Keratinocyte (primary cell): ENCODE measurements around the gene WDR89. TPM values are rescaled to one million over a fixed set of nuclear protein-coding genes. Genes with fewer than 3 reads are reported as not detected.

Source experiments
- DNase-seq: peaks from one replicate; pipeline ENCODE4 v3.0.0-alpha.2; 2011; ENCODE audit warnings: low read depth, missing footprints, low spot score
- FAIRE-seq: peaks from 2 replicates; lab custom pipeline; 2011; peaks lifted over from hg19 to GRCh38; lab: Jason Lieb, UNC
- H2AFZ ChIP-seq: 2 replicates; pipeline ENCODE4 v1.6.0; 2012; ENCODE audit warnings: low read length, control low read depth, inconsistent platforms; ENCODE audit not compliant: control insufficient read depth
- H3K27ac ChIP-seq: 2 replicates; pipeline ENCODE4 v1.5.1; 2011; ENCODE audit warnings: low read length; ENCODE audit not compliant: control insufficient read depth, insufficient read depth
- H3K27me3 ChIP-seq: 3 replicates; pipeline ENCODE4 v1.6.0; 2011; ENCODE audit warnings: low read length; ENCODE audit not compliant: control insufficient read depth, insufficient read depth; ENCODE audit errors: extremely low read depth
- H3K36me3 ChIP-seq, 2 experiments: 2 replicates in 1 of 2; 3 replicates in 1 of 2; pipeline ENCODE4 v1.5.1; 2011; ENCODE audit warnings: low read length in 2 of 2, mild to moderate bottlenecking in 1 of 2; ENCODE audit not compliant: control insufficient read depth in 2 of 2, insufficient read depth in 2 of 2; ENCODE audit errors: extremely low read depth in 1 of 2
- H3K4me1 ChIP-seq: 3 replicates; pipeline ENCODE4 v1.5.1; 2011; ENCODE audit warnings: low read length; ENCODE audit not compliant: control insufficient read depth, insufficient read depth; ENCODE audit errors: extremely low read depth
- H3K4me2 ChIP-seq: 3 replicates; pipeline ENCODE4 v1.6.0; 2011; ENCODE audit warnings: low read depth, low read length; ENCODE audit not compliant: control insufficient read depth, insufficient read depth; ENCODE audit errors: extremely low read depth
- H3K4me3 ChIP-seq, 3 experiments: fragments of 200-600 bp in 1 of 3; sonication (generic) in 1 of 3; 2 replicates in 2 of 3; 3 replicates in 1 of 3; pipeline ENCODE4 v1.5.1; 2011 to 2016; ENCODE audit warnings: low read length in 3 of 3, mild to moderate bottlenecking in 3 of 3, control low read depth in 2 of 3, inconsistent platforms in 1 of 3, low read depth in 1 of 3, mixed read lengths in 1 of 3, mixed run types in 1 of 3, moderate library complexity in 1 of 3; ENCODE audit not compliant: control insufficient read depth in 2 of 3, insufficient read depth in 2 of 3; ENCODE audit errors: extremely low read depth in 1 of 3
- H3K79me2 ChIP-seq: 2 replicates; pipeline ENCODE4 v1.6.0; 2012; ENCODE audit warnings: low read length; ENCODE audit not compliant: control insufficient read depth, insufficient read depth
- H3K9ac ChIP-seq: 3 replicates; pipeline ENCODE4 v1.6.0; 2011; ENCODE audit warnings: low read length; ENCODE audit not compliant: control insufficient read depth, insufficient read depth; ENCODE audit errors: extremely low read depth
- H3K9me1 ChIP-seq: 3 replicates; pipeline ENCODE4 v1.6.0; 2011; ENCODE audit warnings: low read length; ENCODE audit not compliant: control insufficient read depth, insufficient read depth; ENCODE audit errors: extremely low read depth
- H3K9me3 ChIP-seq: 2 replicates; pipeline ENCODE4 v1.5.1; 2012; ENCODE audit warnings: low read depth, low read length; ENCODE audit not compliant: control insufficient read depth
- H4K20me1 ChIP-seq: 3 replicates; pipeline ENCODE4 v1.6.0; 2011; ENCODE audit warnings: low read length; ENCODE audit not compliant: control insufficient read depth, insufficient read depth; ENCODE audit errors: extremely low read depth
- EZH2 ChIP-seq: IDR thresholded peaks from one replicate; pipeline ENCODE4 v1.6.1; 2012; ENCODE audit warnings: inconsistent platforms, mild to moderate bottlenecking, low read length, moderate library complexity
- dilution Hi-C: fragments of 300-500 bp; cut with MboI; formaldehyde crosslinking; loops from one replicate; pipeline ENCODE4 v1.7.0; 2020; ENCODE audit warnings: low sequenced_read_pairs; ENCODE audit not compliant: extremely low pct_ligation_motif_present
- polyA plus RNA-seq, 5 experiments: library from polyadenylated mRNA; depleted of rRNA in 3 of 5; stranded (reverse) in 3 of 5; stranded (forward) in 1 of 5; unstranded in 1 of 5; fragments of >200 nt; gene quantifications; 1 replicate in 1 of 5; 2 replicates in 3 of 5; 3 replicates in 1 of 5; pipeline versions ENCODE4 v1.2.1 to v1.2.3, GENCODE V29; 2011 to 2012; ENCODE audit warnings: missing spikeins in 2 of 5, low read depth in 1 of 5, low replicate concordance in 1 of 5
- TF ChIP-seq, protein P1 (sequence below), 3 experiments: IDR thresholded peaks in 1 of 3; conservative IDR thresholded peaks in 1 of 3; optimal IDR thresholded peaks in 1 of 3; 2 replicates in 2 of 3; 3 replicates in 1 of 3; pipeline versions ENCODE3 to v1.5.1; 2011; ENCODE audit warnings: low read length in 3 of 3, mild to moderate bottlenecking in 3 of 3, moderate library complexity in 2 of 3, control low read depth in 1 of 3, inconsistent platforms in 1 of 3; ENCODE audit not compliant: insufficient read depth in 2 of 3; ENCODE audit errors: extremely low read depth in 1 of 3

Gene WDR89
- polyA plus RNA-seq, 1 donor (not counting 4 experiments of a cell fraction or from before 2014, with no cell fraction given) = 14.3 TPM

DNA sequence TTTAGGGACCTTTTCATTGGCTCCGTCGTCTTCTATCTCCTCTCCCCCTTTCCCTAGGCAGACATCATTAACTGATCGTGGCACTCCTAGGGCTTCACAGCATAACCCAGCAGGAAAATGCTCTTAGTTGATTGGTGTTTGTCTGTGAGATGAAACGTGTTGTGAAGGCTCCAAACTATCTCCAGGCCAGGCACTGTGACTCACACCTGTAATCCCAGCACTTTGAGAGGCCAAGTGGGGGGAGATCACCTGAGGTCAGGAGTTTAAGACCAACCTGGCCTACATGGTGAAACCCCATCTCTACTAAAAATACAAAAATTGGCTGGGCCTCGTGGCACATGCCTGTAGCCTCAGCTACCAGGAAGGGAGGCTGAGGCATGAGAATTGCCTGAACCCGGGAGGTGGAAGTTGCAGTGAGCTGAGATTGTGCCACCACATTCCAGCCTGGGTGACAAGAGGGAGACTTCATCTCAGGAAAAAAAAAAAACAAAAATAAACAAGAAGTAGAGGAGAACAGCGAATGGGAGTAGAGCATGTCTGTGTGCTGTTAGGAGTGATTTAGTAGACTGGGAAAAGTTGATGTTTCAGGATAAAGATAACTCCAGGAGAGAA is 32.3 kb upstream of the WDR89 start:
- Histone ChIP-seq H3K4me3 (no peak overlapping the region), H3K4me2 (no peak overlapping the region), H3K27ac (no peak overlapping the region), H4K20me1 (no peaks in the 10 kb centered on the region), H3K27me3 (no peaks in the 10 kb centered on the region), H3K36me3 (no peaks in the 10 kb centered on the region), H3K4me1 (peaks cover 17% of the 10 kb centered on the region), H3K9ac (no peak overlapping the region), H3K9me3 (no peaks in the 10 kb centered on the region), H2AFZ (no peak overlapping the region), H3K79me2 (no peaks in the 10 kb centered on the region), H3K9me1 (no peaks in the 10 kb centered on the region)
- dilution Hi-C loops = no loop called here
- FAIRE-seq = no peak
- TF ChIP-seq EZH2 = no peak
- TF ChIP-seq, protein P1, sequence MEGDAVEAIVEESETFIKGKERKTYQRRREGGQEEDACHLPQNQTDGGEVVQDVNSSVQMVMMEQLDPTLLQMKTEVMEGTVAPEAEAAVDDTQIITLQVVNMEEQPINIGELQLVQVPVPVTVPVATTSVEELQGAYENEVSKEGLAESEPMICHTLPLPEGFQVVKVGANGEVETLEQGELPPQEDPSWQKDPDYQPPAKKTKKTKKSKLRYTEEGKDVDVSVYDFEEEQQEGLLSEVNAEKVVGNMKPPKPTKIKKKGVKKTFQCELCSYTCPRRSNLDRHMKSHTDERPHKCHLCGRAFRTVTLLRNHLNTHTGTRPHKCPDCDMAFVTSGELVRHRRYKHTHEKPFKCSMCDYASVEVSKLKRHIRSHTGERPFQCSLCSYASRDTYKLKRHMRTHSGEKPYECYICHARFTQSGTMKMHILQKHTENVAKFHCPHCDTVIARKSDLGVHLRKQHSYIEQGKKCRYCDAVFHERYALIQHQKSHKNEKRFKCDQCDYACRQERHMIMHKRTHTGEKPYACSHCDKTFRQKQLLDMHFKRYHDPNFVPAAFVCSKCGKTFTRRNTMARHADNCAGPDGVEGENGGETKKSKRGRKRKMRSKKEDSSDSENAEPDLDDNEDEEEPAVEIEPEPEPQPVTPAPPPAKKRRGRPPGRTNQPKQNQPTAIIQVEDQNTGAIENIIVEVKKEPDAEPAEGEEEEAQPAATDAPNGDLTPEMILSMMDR (optimal IDR thresholded peaks at IDR 0.05 in 1 of 3, IDR thresholded peaks at IDR 0.05 in 1 of 3, conservative IDR thresholded peaks at IDR 0.05 in 1 of 3; ENCODE audit: extremely low read depth in 1 of 3, insufficient read depth in 2 of 3, low read length in 3 of 3) = no peak
- DNase-seq = no peak

DNA sequence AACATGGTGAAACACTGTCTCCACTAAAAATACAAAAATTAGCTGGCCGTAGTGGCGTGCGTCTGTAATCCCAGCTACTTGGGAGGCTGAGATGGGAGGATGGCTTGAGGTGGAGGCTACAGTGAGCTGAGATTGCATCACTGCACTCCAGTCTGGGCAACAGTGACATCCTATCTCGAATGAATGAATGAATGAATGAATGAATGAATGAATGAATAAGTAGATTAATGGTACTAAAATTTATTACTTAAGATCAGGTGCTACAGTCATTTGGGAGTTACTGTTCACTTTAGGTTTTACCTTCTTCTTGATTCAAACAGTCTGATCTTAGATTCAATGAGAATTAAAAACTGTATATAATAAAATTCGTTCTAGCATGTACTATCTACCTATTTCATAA is 31.6 kb upstream of the WDR89 start:
- no peak overlapping the region for H3K4me3 ChIP-seq
- DNase-seq (no peak), FAIRE-seq (no peak)
- no peaks in the 10 kb centered on the region for H3K9me1 ChIP-seq
- no peaks in the 10 kb centered on the region for H3K27me3 ChIP-seq
- dilution Hi-C loops = no loop called here
- no peak overlapping the region for H3K4me2 ChIP-seq
- H3K79me2 ChIP-seq = no peaks in the 10 kb centered on the region
- no peak overlapping the region for H3K27ac ChIP-seq
- H3K4me1 ChIP-seq = peaks cover 13% of the 10 kb centered on the region
- no peaks in the 10 kb centered on the region for H3K36me3 ChIP-seq
- no peak overlapping the region for H2AFZ ChIP-seq
- H3K9ac ChIP-seq = no peak overlapping the region
- TF ChIP-seq, protein P1 (optimal IDR thresholded peaks at IDR 0.05 in 1 of 3, IDR thresholded peaks at IDR 0.05 in 1 of 3, conservative IDR thresholded peaks at IDR 0.05 in 1 of 3; ENCODE audit: extremely low read depth in 1 of 3, insufficient read depth in 2 of 3, low read length in 3 of 3) = no peak
- TF ChIP-seq EZH2 = no peak
- H4K20me1 ChIP-seq = no peaks in the 10 kb centered on the region
- H3K9me3 ChIP-seq = no peaks in the 10 kb centered on the region
